ENCODE results near the gene GNRH2. TPM values are rescaled to one million over a fixed set of nuclear protein-coding genes. Genes with fewer than 3 reads are reported as not detected.
A peak's percentile ranks its signal among the peaks of the same experiment; 100 is the strongest.

Gene GNRH2
- total RNA-seq, 5 donors from 2014 or later (not counting 1 experiment from before 2014, with no cell fraction given), result 0.60 to 3.4 (median 1.8) TPM

DNA sequence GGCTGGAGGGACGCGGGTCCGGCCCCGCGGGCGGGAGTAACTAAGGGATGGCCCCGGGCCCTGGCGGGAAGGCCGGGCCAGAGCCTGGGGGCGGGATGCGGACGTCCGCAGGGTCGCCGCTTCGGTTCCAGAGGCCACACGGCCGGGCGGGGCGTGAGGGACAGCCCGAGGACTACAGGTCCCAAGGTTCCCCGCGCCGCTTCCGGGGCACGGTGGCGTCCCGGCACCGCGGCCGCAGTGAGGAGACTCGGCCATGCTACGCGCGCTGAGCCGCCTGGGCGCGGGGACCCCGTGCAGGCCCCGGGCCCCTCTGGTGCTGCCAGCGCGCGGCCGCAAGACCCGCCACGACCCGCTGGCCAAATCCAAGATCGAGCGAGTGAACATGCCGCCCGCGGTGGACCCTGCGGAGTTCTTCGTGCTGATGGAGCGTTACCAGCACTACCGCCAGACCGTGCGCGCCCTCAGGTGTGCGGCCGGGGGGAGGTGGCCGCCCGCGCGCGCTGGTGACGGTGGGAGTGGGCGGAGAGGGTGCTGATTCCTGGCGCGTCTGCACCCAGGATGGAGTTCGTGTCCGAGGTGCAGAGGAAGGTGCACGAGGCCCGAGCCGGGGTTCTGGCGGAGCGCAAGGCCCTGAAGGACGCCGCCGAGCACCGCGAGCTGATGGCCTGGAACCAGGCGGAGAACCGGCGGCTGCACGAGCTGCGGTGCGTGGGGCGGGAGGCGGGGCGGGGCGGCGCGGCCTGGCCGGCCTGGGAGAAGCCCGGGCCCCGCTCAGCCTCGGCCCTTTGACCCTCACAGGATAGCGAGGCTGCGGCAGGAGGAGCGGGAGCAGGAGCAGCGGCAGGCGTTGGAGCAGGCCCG, 2.6 kb downstream of the GNRH2 start, which contains the start of gene MRPS26:
Gene MRPS26, plus strand, starts transcription at position 237 of the 861 bp plus-strand sequence. Its CDS starts 17 bp downstream, at position 254.
- Mint-ChIP-seq H3K9me3 (no peaks in the 10 kb centered on the region), H3K4me1 (peaks cover 16 to 23% (median 20%) of the 10 kb centered on the region in 3 donors), H3K27me3 (no peaks in the 10 kb centered on the region), H3K27ac (peak within 1 kb of the TSS; percentile 79 to 86), H3K36me3 (peaks cover 17% of the 10 kb centered on the region), H3K4me3 (peak within 1 kb of the TSS; percentile 79 to 82 (median 82))
- peaks cover 0 to 27% of the 10 kb centered on the region in 2 donors for H3K36me3 ChIP-seq (ENCODE audit: control insufficient read depth in 2 of 2, extremely low read depth in 1 of 2, insufficient read depth in 1 of 2, low read length in 1 of 2)
- POLR2A ChIA-PET, result interaction anchor here in 1 of 2 donors (0.6 kb wide), 2 partner anchors 180 to 208 kb away, joined by 3 to 5 read pairs; no protein-coding TSS in a partner anchor
- H3K9me3 ChIP-seq, result no peaks in the 10 kb centered on the region
- peak within 1 kb of the TSS; percentile 56 for H3K27ac ChIP-seq (ENCODE audit: low read length)
- H3K27me3 ChIP-seq (replicated peaks in 1 of 2; ENCODE audit: control insufficient read depth in 2 of 2, extremely low read depth in 1 of 2, insufficient read depth in 2 of 2, low read length in 1 of 2), result no peaks in the 10 kb centered on the region
- ATAC-seq (replicated peaks in 1 of 4), result peak; percentile 91 to 95 (median 92)
- peak within 1 kb of the TSS; percentile 68 to 69 for H3K4me3 ChIP-seq (ENCODE audit: control insufficient read depth in 1 of 2, extremely low read depth in 1 of 2, low read length in 1 of 2)
- CTCF ChIA-PET, result interaction anchor here in 1 of 2 donors (1.1 kb wide), 1 partner anchor 8 kb away, joined by 3 read pairs; no protein-coding TSS in a partner anchor
- peak; percentile 31 to 83 (median 70) for DNase-seq
- WGBS (ENCODE audit: insufficient coverage), result under 1% methylated on average over 102 of the region's 104 CpGs
- H3K4me1 ChIP-seq (ENCODE audit: control insufficient read depth in 1 of 2, extremely low read depth in 1 of 2, insufficient read depth in 2 of 2, low read length in 2 of 2), result peaks cover 4 to 22% of the 10 kb centered on the region in 2 experiments

DNA sequence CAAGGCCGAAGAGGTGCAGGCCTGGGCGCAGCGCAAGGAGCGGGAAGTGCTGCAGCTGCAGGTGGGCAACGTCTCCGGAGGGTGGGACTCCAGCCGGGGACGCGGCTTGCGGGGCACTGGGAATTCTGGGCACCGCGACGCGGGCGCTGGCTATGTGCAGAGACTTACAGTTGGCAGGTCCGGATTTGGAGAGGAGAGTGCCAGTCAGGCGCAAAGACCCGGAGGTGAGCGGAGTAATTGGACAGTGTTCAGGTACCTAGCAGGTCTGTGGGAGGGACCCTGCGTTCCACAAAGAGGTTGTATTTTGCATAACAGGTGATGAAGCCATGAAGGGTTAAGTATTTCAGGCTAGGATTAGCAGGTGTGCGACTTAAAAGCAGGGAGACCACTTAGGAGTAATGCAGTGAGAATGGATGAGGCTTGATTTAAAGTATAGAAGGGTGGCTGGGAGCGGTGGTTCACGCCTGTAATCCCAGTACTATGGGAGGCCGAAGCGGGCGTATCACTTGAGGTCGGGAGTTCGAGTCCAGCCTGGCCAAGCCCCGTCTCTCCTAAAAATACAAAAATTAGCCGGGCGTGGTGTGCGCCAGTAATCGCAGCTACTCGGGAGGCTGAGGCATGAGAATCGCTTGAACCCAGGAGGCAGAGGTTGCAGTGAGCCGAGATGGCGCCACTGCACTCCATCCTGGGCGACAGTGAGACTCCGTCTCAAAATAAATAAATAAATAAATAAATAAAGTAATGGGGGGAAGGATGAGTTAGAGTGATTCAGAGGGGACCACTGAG, 3.4 kb downstream of the GNRH2 start:
- peaks cover 4 to 22% of the 10 kb centered on the region in 2 experiments for H3K4me1 ChIP-seq (ENCODE audit: control insufficient read depth in 1 of 2, extremely low read depth in 1 of 2, insufficient read depth in 2 of 2, low read length in 2 of 2)
- H3K36me3 Mint-ChIP-seq, result peaks cover 17% of the 10 kb centered on the region
- DNase-seq, result no peak
- ChIA-PET CTCF (no interaction called here), POLR2A (no interaction called here)
- no peaks in the 10 kb centered on the region for H3K27me3 ChIP-seq (replicated peaks in 1 of 2; ENCODE audit: control insufficient read depth in 2 of 2, extremely low read depth in 1 of 2, insufficient read depth in 2 of 2, low read length in 1 of 2)
- no peak for ATAC-seq (replicated peaks in 1 of 4)
- H3K36me3 ChIP-seq (ENCODE audit: control insufficient read depth in 2 of 2, extremely low read depth in 1 of 2, insufficient read depth in 1 of 2, low read length in 1 of 2), result peaks cover 0 to 27% of the 10 kb centered on the region in 2 donors
- WGBS (ENCODE audit: insufficient coverage), result 41% methylated on average over 34 of the region's 39 CpGs
- peak overlapping the region; percentile 79 to 82 (median 82) for H3K4me3 Mint-ChIP-seq
- H3K27me3 Mint-ChIP-seq, result no peaks in the 10 kb centered on the region
- no peak overlapping the region for H3K27ac ChIP-seq (ENCODE audit: low read length)
- H3K27ac Mint-ChIP-seq, result peak overlapping the region; percentile 75 to 79
- peak overlapping the region; percentile 68 to 69 for H3K4me3 ChIP-seq (ENCODE audit: control insufficient read depth in 1 of 2, extremely low read depth in 1 of 2, low read length in 1 of 2)
- H3K9me3 ChIP-seq, result no peaks in the 10 kb centered on the region
- peaks cover 16 to 23% (median 20%) of the 10 kb centered on the region in 3 donors for H3K4me1 Mint-ChIP-seq
- H3K9me3 Mint-ChIP-seq, result no peaks in the 10 kb centered on the region

DNA sequence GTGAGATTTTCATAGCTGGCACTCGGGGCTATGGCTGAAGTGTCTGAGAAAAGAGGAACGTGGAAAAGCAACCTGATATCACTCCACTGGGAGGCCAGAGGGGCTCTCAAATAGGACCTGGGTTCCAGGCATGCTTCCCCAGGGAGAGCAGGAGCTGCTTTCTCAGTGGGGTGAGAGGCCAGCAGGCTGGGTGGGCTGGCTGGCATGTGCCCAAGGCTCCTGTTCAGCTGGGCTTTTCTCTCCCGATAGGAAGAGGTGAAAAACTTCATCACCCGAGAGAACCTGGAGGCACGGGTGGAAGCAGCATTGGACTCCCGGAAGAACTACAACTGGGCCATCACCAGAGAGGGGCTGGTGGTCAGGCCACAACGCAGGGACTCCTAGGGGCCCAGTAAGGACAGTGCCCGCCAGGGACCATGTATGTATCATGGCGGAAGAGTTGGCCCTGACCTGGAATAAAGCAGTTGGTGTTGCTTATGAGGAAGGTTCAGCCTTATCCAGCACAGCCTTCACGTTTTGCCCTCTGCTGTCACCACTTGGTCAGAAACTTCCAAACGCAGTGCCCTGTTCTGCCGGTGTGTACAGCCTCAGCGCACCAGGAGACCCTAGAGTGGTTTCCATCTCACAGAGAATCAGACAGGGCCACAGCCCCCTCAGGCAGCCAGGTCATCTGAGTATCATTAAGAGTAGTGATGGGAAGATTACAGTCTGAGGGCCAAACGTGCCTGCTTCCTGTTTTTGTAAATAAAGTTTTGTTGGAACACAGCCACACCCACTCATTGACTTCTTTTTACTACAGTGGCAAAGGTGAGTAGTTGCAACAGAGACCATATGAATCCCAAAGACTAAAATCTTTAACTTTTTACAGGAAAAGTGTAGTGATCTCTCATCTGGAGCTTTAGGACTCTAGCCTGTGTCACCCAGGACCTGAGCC, 4.3 kb downstream of the GNRH2 start:
- POLR2A ChIA-PET, result interaction anchor here in 1 of 2 donors (0.5 kb wide), 1 partner anchor 990 kb away, joined by 8 read pairs; no protein-coding TSS in a partner anchor
- Histone ChIP-seq H3K27ac (ENCODE audit: low read length) (no peak overlapping the region), H3K27me3 (replicated peaks in 1 of 2; ENCODE audit: control insufficient read depth in 2 of 2, extremely low read depth in 1 of 2, insufficient read depth in 2 of 2, low read length in 1 of 2) (no peaks in the 10 kb centered on the region), H3K36me3 (ENCODE audit: control insufficient read depth in 2 of 2, extremely low read depth in 1 of 2, insufficient read depth in 1 of 2, low read length in 1 of 2) (peaks cover 0 to 27% of the 10 kb centered on the region in 2 donors), H3K4me3 (ENCODE audit: control insufficient read depth in 1 of 2, extremely low read depth in 1 of 2, low read length in 1 of 2) (no peak overlapping the region), H3K9me3 (no peaks in the 10 kb centered on the region), H3K4me1 (ENCODE audit: control insufficient read depth in 1 of 2, extremely low read depth in 1 of 2, insufficient read depth in 2 of 2, low read length in 2 of 2) (peaks cover 4 to 22% of the 10 kb centered on the region in 2 experiments)
- CTCF ChIA-PET, result no interaction called here
- Mint-ChIP-seq H3K27me3 (no peaks in the 10 kb centered on the region), H3K4me3 (peak overlapping the region; percentile 79 to 82 (median 82)), H3K27ac (peak overlapping the region in 1 of 2 donors; percentile 58), H3K36me3 (peaks cover 17% of the 10 kb centered on the region), H3K4me1 (peaks cover 16 to 23% (median 20%) of the 10 kb centered on the region in 3 donors), H3K9me3 (no peaks in the 10 kb centered on the region)
- 96% methylated on average over 11 of the region's 14 CpGs for WGBS (ENCODE audit: insufficient coverage)
- no peak for DNase-seq
- no peak for ATAC-seq (replicated peaks in 1 of 4)

DNA sequence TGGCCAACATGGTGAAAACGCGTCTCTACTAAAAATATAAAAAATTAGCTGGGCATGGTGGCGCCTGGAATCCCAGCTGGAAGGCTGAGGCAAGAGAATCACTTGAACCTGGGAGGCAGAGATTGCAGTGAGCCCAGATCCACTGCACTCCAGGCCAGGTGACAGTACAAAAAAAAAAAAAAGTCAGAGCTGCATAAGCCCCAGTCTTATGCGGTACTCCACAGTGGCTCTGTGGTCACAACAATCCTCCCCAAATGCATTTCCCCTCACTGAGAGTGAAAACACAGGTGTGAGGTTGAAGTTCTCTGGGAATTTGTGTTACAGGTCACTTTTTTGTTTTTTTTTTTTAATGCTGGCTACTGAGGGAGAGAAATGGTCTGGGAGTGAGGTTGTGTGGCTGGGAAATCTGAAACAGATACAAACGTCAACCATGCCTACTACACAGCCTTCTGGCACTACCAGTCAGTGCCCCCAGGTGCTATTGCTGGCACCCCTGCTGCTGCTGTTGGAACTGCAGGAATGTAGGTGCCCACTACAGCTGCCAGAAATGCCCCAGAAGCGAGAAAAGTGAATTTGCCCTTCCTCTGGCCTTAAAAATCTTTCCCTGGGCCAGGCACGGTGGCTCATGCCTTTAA, 8.1 kb downstream of the GNRH2 start:
- CTCF ChIA-PET, result no interaction called here
- no peak overlapping the region for H3K27ac ChIP-seq (ENCODE audit: low read length)
- 68% methylated on average over 5 of the region's 7 CpGs for WGBS (ENCODE audit: insufficient coverage)

DNA sequence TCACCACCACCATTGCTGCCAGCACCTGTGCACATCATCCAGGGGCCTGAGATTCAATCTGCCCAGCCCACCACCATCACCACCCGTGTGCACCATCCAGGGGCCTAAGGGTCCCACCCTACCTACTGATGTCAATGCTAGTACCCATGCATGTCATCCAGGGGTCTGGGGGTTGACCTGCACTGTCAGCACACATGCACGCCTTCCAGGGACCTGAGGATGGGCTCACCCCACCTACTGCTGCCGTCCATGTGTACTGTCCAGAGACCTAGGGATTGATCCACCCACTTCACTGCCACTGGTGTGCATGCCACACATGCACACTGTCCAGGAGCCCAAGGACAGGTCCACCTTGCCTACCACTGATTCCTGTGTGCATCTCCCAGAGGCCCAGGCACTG, 16.1 kb downstream of the GNRH2 start:
- POLR2A ChIA-PET, result no interaction called here
- 94% methylated on average over 3 of the region's 3 CpGs for WGBS (ENCODE audit: insufficient coverage)

More for the DNA sequence above, 8.1 kb downstream of the GNRH2 start:
- DNase-seq (no peak), ATAC-seq (replicated peaks in 1 of 4) (peak in 1 of 4 experiments; percentile 48)
- H3K27ac Mint-ChIP-seq, result peak overlapping the region in 1 of 2 donors; percentile 44
- Histone ChIP-seq H3K4me1 (ENCODE audit: control insufficient read depth in 1 of 2, extremely low read depth in 1 of 2, insufficient read depth in 2 of 2, low read length in 2 of 2) (peaks cover 4 to 14% of the 10 kb centered on the region in 2 experiments), H3K27me3 (replicated peaks in 1 of 2; ENCODE audit: control insufficient read depth in 2 of 2, extremely low read depth in 1 of 2, insufficient read depth in 2 of 2, low read length in 1 of 2) (no peaks in the 10 kb centered on the region), H3K36me3 (ENCODE audit: control insufficient read depth in 2 of 2, extremely low read depth in 1 of 2, insufficient read depth in 1 of 2, low read length in 1 of 2) (peaks cover 0 to 27% of the 10 kb centered on the region in 2 donors), H3K9me3 (no peaks in the 10 kb centered on the region), H3K4me3 (ENCODE audit: control insufficient read depth in 1 of 2, extremely low read depth in 1 of 2, low read length in 1 of 2) (no peak overlapping the region)
- peaks cover 8 to 14% (median 12%) of the 10 kb centered on the region in 3 donors for H3K4me1 Mint-ChIP-seq
- no peak overlapping the region for H3K4me3 Mint-ChIP-seq
- no peaks in the 10 kb centered on the region for H3K9me3 Mint-ChIP-seq
- H3K36me3 Mint-ChIP-seq, result peaks cover 17% of the 10 kb centered on the region
- POLR2A ChIA-PET, result no interaction called here
- no peaks in the 10 kb centered on the region for H3K27me3 Mint-ChIP-seq

More for the DNA sequence above, 16.1 kb downstream of the GNRH2 start:
- Histone ChIP-seq H3K27ac (ENCODE audit: low read length) (no peak overlapping the region), H3K36me3 (ENCODE audit: control insufficient read depth in 2 of 2, extremely low read depth in 1 of 2, insufficient read depth in 1 of 2, low read length in 1 of 2) (no peaks in the 10 kb centered on the region), H3K4me3 (ENCODE audit: control insufficient read depth in 1 of 2, extremely low read depth in 1 of 2, low read length in 1 of 2) (no peak overlapping the region), H3K4me1 (ENCODE audit: control insufficient read depth in 1 of 2, extremely low read depth in 1 of 2, insufficient read depth in 2 of 2, low read length in 2 of 2) (no peaks in the 10 kb centered on the region), H3K9me3 (no peaks in the 10 kb centered on the region), H3K27me3 (replicated peaks in 1 of 2; ENCODE audit: control insufficient read depth in 2 of 2, extremely low read depth in 1 of 2, insufficient read depth in 2 of 2, low read length in 1 of 2) (no peaks in the 10 kb centered on the region)
- DNase-seq, result no peak
- H3K4me1 Mint-ChIP-seq, result peaks cover 10 to 21% (median 12%) of the 10 kb centered on the region in 3 donors
- H3K9me3 Mint-ChIP-seq, result no peaks in the 10 kb centered on the region
- no peak overlapping the region for H3K27ac Mint-ChIP-seq
- no peaks in the 10 kb centered on the region for H3K27me3 Mint-ChIP-seq
- CTCF ChIA-PET, result no interaction called here
- H3K4me3 Mint-ChIP-seq, result no peak overlapping the region
- H3K36me3 Mint-ChIP-seq, result no peaks in the 10 kb centered on the region
- ATAC-seq (replicated peaks in 1 of 4), result no peak

All from T-cell (primary cell).